GM23338 (cell line): Measurements from ENCODE around the gene VHLL. TPM values are rescaled to one million over a fixed set of nuclear protein-coding genes. Genes with fewer than 3 reads are reported as not detected.
A peak's percentile ranks its signal among the peaks of the same experiment; 100 is the strongest.

ENCODE experiments used
- ATAC-seq: fragments of 200-7000 bp; cut with Tn5 transposase; 3 replicates; pipeline ENCODE4 v1.9.1; 2020
- DNase-seq: peaks from one replicate; pipeline ENCODE4 v3.0.0-alpha.2; 2015; ENCODE audit warnings: low spot score
- H2AFZ ChIP-seq: fragments of 200-600 bp; sonication (generic); 2 replicates; pipeline ENCODE4 v1.8.0; 2016; ENCODE audit warnings: antibody characterized with exemption, mild to moderate bottlenecking, moderate library complexity
- H3F3A ChIP-seq: fragments of 200-600 bp; sonication (generic); replicated peaks from 2 replicates; pipeline ENCODE4 v1.8.0; 2017; ENCODE audit warnings: antibody characterized with exemption, mixed run types, low read depth
- H3K27ac ChIP-seq: fragments of 200-600 bp; sonication (generic); 2 replicates; pipeline ENCODE4 v1.6.1; 2016; ENCODE audit warnings: low read depth
- H3K27me3 ChIP-seq: fragments of 200-600 bp; sonication (generic); 2 replicates; pipeline ENCODE4 v1.8.0; 2016; ENCODE audit warnings: mild to moderate bottlenecking, mixed run types, moderate library complexity; ENCODE audit not compliant: insufficient read depth
- H3K36me3 ChIP-seq: fragments of 200-600 bp; sonication (generic); 2 replicates; pipeline ENCODE4 v1.8.0; 2016; ENCODE audit warnings: mild to moderate bottlenecking; ENCODE audit not compliant: insufficient read depth
- H3K4me1 ChIP-seq: fragments of 200-600 bp; sonication (generic); 2 replicates; pipeline ENCODE4 v1.8.0; 2016; ENCODE audit warnings: mild to moderate bottlenecking, moderate library complexity; ENCODE audit not compliant: insufficient read depth
- H3K4me2 ChIP-seq: fragments of 200-600 bp; sonication (generic); 2 replicates; pipeline ENCODE4 v1.7.1; 2017; ENCODE audit warnings: mixed run types
- H3K4me3 ChIP-seq: fragments of 200-600 bp; sonication (generic); 2 replicates; pipeline ENCODE4 v1.6.1; 2016; ENCODE audit warnings: mixed run types
- H3K79me2 ChIP-seq: fragments of 200-600 bp; sonication (generic); replicated peaks from 2 replicates; pipeline ENCODE4 v1.8.0; 2017; ENCODE audit warnings: mild to moderate bottlenecking; ENCODE audit not compliant: insufficient read depth
- H3K9me2 ChIP-seq: fragments of 200-600 bp; sonication (generic); 2 replicates; pipeline ENCODE4 v1.8.0; 2017; ENCODE audit not compliant: insufficient read depth
- H4K20me1 ChIP-seq: fragments of 200-600 bp; sonication (generic); replicated peaks from 2 replicates; pipeline ENCODE4 v1.8.0; 2017; ENCODE audit warnings: mild to moderate bottlenecking; ENCODE audit not compliant: insufficient read depth
- H3K27ac Mint-ChIP-seq: 2 replicates; pipeline ENCODE4 v1.8.0; 2020; ENCODE audit warnings: inconsistent platforms, mild to moderate bottlenecking, moderate library complexity, mixed read lengths
- H3K27me3 Mint-ChIP-seq: 3 replicates; pipeline ENCODE4 v1.8.0; 2022; ENCODE audit warnings: low read depth, mild to moderate bottlenecking, moderate library complexity, mixed read lengths, inconsistent platforms; ENCODE audit not compliant: insufficient read depth, poor library complexity
- H3K36me3 Mint-ChIP-seq: 3 replicates; pipeline ENCODE4 v1.8.0; 2021; ENCODE audit warnings: low read depth, mild to moderate bottlenecking, inconsistent platforms, moderate library complexity, mixed read lengths
- H3K4me1 Mint-ChIP-seq: 3 replicates; pipeline ENCODE4 v1.8.0; 2020; ENCODE audit warnings: mild to moderate bottlenecking, inconsistent platforms, mixed read lengths
- H3K4me3 Mint-ChIP-seq: 3 replicates; pipeline ENCODE4 v1.8.0; 2021; ENCODE audit warnings: moderate library complexity, mild to moderate bottlenecking, inconsistent platforms, mixed read lengths
- H3K9me3 Mint-ChIP-seq: 3 replicates; pipeline ENCODE4 v1.8.0; 2020; ENCODE audit warnings: moderate library complexity, mild to moderate bottlenecking, inconsistent platforms, mixed read lengths
- CREB1 ChIP-seq: fragments of 250-450 bp; sonication (Bioruptor Pico); IDR thresholded peaks from 2 replicates; pipeline ENCODE4 v1.5.0; 2020; ENCODE audit warnings: low read depth, mild to moderate bottlenecking, moderate library complexity
- EZH2 ChIP-seq: fragments of 200-600 bp; sonication (generic); IDR thresholded peaks from one replicate; pipeline ENCODE4 v1.8.0; 2017; ENCODE audit warnings: antibody characterized with exemption, mild to moderate bottlenecking, low read depth; ENCODE audit not compliant: unreplicated experiment
- EZH2phosphoT487 ChIP-seq: fragments of 200-600 bp; sonication (generic); IDR thresholded peaks from one replicate; pipeline ENCODE4 v1.8.1; 2018; ENCODE audit warnings: antibody characterized with exemption; ENCODE audit not compliant: unreplicated experiment
- NANOG ChIP-seq: IDR thresholded peaks from 2 replicates; pipeline ENCODE4 v1.6.1; 2016; ENCODE audit warnings: antibody characterized with exemption, borderline replicate concordance
- POLR2AphosphoS5 ChIP-seq: IDR thresholded peaks from 2 replicates; pipeline ENCODE4 v1.6.1; 2016; ENCODE audit warnings: antibody characterized with exemption, low read depth
- STAT1 ChIP-seq: IDR thresholded peaks from one replicate; pipeline ENCODE4 v1.6.1; 2016; ENCODE audit warnings: antibody characterized with exemption; ENCODE audit not compliant: unreplicated experiment
- ZNF114 ChIP-seq: fragments of 250-450 bp; sonication (Bioruptor Pico); IDR thresholded peaks from 2 replicates; pipeline ENCODE4 v1.5.0; 2020; ENCODE audit warnings: mild to moderate bottlenecking, moderate library complexity
- ZNF331 ChIP-seq: fragments of 250-450 bp; sonication (Bioruptor Pico); IDR thresholded peaks from 2 replicates; pipeline ENCODE4 v1.5.0; 2020; ENCODE audit warnings: low read depth, mild to moderate bottlenecking, moderate library complexity
- long read RNA-seq: library from polyadenylated mRNA; unstranded; transcript quantifications from one replicate; pipeline ENCODE4 v2.0.0, GENCODE V29; 2020; ENCODE audit not compliant: unreplicated experiment
- polyA plus RNA-seq: library from polyadenylated mRNA; unstranded; fragments of >200 nt; fragmentation: Nextera tagmentation; extraction: Ambion mirVana; gene quantifications from 2 replicates; pipeline ENCODE4 v1.2.1, GENCODE V29; 2016
- total RNA-seq: library from RNA; depleted of rRNA; stranded (reverse); fragments of >200 nt; shearing (Covaris generic); gene quantifications from 2 replicates; pipeline ENCODE4 v1.2.3, GENCODE V29; 2014; rRNA removed
- TF ChIP-seq, protein P1 (sequence below), 2 experiments: fragments of 200-600 bp in 1 of 2; sonication (generic) in 1 of 2; conservative IDR thresholded peaks; 2 replicates each; pipeline versions ENCODE4 v1.5.1 to v1.6.1; 2016 to 2017; ENCODE audit warnings: antibody characterized with exemption in 2 of 2, low read depth in 2 of 2, mild to moderate bottlenecking in 2 of 2, moderate library complexity in 1 of 2
- TF ChIP-seq, protein P2 (sequence below): IDR thresholded peaks from 2 replicates; pipeline ENCODE4 v1.6.1; 2016; ENCODE audit warnings: antibody characterized with exemption
- TF ChIP-seq, protein P3 (sequence below): fragments of 250-450 bp; sonication (Bioruptor Pico); IDR thresholded peaks from 2 replicates; pipeline ENCODE4 v1.5.0; 2020; ENCODE audit warnings: mild to moderate bottlenecking, moderate library complexity

Gene VHLL
- total RNA-seq (not detected in 2 replicates), polyA plus RNA-seq (not detected in 2 replicates)
- long read RNA-seq = 0 reads

DNA sequence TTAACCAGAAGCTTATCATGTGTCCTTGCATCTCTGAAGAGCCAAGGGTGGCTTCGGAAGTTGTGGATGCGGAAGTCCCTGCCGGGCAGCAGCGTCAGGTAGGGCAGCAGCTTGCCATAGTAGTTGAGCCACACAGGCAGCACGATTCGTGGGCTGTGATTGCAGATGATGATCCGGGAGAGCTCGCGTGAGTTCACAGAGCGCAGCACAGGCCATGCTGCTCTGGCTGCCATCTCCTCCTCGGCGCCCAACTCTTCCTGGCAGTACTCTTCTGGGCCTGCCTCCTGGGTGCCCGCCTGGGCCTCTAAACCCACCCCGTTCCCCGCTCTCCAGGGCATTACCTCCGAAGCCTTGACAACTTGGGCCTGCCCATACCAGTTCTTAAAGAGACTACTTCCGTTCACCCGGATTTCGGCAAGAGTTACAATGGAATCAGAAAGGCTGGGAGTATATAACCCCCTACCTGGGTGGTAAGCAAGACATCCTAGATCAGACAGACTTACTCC, at the start of gene VHLL:
VHLL (minus strand) TSS at position 456 of the 506 bp plus-strand sequence; CDS start at position 338, 118 bp downstream.
- H3K4me2 ChIP-seq = no peak within 1 kb of the TSS
- Mint-ChIP-seq H3K27ac (peak within 1 kb of the TSS; percentile 59; the same call in 1 of the 2 replicates), H3K4me1 (peaks cover 3% of the 10 kb centered on the region; the same call in 1 of the 3 replicates), H3K36me3 (peaks cover 3% of the 10 kb centered on the region; the same call in 1 of the 3 replicates), H3K4me3 (no peak within 1 kb of the TSS), H3K9me3 (no peaks in the 10 kb centered on the region), H3K27me3 (peaks cover 11% of the 10 kb centered on the region)
- peaks cover 11% of the 10 kb centered on the region; the same call in 1 of the 2 replicates for H3F3A ChIP-seq
- DNase-seq (no peak), ATAC-seq (no peak)
- H3K79me2 ChIP-seq = no peaks in the 10 kb centered on the region
- no peaks in the 10 kb centered on the region; the same call in 1 of the 2 replicates for H4K20me1 ChIP-seq
- H3K27ac ChIP-seq = no peak within 1 kb of the TSS
- TF ChIP-seq EZH2phosphoT487 (no peak), CREB1 (no peak), NANOG (no peak), POLR2AphosphoS5 (no peak), ZNF114 (CRISPR knock-in tag) (no peak), STAT1 (no peak), ZNF331 (CRISPR knock-in tag) (no peak), EZH2 (no peak)
- TF ChIP-seq, protein P1, sequence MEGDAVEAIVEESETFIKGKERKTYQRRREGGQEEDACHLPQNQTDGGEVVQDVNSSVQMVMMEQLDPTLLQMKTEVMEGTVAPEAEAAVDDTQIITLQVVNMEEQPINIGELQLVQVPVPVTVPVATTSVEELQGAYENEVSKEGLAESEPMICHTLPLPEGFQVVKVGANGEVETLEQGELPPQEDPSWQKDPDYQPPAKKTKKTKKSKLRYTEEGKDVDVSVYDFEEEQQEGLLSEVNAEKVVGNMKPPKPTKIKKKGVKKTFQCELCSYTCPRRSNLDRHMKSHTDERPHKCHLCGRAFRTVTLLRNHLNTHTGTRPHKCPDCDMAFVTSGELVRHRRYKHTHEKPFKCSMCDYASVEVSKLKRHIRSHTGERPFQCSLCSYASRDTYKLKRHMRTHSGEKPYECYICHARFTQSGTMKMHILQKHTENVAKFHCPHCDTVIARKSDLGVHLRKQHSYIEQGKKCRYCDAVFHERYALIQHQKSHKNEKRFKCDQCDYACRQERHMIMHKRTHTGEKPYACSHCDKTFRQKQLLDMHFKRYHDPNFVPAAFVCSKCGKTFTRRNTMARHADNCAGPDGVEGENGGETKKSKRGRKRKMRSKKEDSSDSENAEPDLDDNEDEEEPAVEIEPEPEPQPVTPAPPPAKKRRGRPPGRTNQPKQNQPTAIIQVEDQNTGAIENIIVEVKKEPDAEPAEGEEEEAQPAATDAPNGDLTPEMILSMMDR (conservative IDR thresholded peaks at IDR 0.05; ENCODE audit: low read depth in 2 of 2) = no peak
- TF ChIP-seq, protein P2, sequence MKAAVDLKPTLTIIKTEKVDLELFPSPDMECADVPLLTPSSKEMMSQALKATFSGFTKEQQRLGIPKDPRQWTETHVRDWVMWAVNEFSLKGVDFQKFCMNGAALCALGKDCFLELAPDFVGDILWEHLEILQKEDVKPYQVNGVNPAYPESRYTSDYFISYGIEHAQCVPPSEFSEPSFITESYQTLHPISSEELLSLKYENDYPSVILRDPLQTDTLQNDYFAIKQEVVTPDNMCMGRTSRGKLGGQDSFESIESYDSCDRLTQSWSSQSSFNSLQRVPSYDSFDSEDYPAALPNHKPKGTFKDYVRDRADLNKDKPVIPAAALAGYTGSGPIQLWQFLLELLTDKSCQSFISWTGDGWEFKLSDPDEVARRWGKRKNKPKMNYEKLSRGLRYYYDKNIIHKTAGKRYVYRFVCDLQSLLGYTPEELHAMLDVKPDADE = no peak
- TF ChIP-seq, protein P3, sequence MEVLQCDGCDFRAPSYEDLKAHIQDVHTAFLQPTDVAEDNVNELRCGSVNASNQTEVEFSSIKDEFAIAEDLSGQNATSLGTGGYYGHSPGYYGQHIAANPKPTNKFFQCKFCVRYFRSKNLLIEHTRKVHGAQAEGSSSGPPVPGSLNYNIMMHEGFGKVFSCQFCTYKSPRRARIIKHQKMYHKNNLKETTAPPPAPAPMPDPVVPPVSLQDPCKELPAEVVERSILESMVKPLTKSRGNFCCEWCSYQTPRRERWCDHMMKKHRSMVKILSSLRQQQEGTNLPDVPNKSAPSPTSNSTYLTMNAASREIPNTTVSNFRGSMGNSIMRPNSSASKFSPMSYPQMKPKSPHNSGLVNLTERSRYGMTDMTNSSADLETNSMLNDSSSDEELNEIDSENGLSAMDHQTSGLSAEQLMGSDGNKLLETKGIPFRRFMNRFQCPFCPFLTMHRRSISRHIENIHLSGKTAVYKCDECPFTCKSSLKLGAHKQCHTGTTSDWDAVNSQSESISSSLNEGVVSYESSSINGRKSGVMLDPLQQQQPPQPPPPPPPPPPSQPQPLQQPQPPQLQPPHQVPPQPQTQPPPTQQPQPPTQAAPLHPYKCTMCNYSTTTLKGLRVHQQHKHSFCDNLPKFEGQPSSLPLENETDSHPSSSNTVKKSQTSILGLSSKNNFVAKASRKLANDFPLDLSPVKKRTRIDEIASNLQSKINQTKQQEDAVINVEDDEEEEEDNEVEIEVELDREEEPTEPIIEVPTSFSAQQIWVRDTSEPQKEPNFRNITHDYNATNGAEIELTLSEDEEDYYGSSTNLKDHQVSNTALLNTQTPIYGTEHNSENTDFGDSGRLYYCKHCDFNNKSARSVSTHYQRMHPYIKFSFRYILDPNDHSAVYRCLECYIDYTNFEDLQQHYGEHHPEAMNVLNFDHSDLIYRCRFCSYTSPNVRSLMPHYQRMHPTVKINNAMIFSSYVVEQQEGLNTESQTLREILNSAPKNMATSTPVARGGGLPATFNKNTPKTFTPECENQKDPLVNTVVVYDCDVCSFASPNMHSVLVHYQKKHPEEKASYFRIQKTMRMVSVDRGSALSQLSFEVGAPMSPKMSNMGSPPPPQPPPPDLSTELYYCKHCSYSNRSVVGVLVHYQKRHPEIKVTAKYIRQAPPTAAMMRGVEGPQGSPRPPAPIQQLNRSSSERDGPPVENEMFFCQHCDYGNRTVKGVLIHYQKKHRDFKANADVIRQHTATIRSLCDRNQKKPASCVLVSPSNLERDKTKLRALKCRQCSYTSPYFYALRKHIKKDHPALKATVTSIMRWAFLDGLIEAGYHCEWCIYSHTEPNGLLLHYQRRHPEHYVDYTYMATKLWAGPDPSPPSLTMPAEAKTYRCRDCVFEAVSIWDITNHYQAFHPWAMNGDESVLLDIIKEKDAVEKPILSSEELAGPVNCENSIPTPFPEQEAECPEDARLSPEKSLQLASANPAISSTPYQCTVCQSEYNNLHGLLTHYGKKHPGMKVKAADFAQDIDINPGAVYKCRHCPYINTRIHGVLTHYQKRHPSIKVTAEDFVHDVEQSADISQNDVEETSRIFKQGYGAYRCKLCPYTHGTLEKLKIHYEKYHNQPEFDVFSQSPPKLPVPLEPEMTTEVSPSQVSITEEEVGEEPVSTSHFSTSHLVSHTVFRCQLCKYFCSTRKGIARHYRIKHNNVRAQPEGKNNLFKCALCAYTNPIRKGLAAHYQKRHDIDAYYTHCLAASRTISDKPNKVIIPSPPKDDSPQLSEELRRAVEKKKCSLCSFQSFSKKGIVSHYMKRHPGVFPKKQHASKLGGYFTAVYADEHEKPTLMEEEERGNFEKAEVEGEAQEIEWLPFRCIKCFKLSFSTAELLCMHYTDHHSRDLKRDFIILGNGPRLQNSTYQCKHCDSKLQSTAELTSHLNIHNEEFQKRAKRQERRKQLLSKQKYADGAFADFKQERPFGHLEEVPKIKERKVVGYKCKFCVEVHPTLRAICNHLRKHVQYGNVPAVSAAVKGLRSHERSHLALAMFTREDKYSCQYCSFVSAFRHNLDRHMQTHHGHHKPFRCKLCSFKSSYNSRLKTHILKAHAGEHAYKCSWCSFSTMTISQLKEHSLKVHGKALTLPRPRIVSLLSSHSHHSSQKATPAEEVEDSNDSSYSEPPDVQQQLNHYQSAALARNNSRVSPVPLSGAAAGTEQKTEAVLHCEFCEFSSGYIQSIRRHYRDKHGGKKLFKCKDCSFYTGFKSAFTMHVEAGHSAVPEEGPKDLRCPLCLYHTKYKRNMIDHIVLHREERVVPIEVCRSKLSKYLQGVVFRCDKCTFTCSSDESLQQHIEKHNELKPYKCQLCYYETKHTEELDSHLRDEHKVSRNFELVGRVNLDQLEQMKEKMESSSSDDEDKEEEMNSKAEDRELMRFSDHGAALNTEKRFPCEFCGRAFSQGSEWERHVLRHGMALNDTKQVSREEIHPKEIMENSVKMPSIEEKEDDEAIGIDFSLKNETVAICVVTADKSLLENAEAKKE = no peak
- no peaks in the 10 kb centered on the region for H3K4me1 ChIP-seq
- no peaks in the 10 kb centered on the region for H3K36me3 ChIP-seq
- H3K4me3 ChIP-seq = no peak within 1 kb of the TSS
- no peaks in the 10 kb centered on the region for H3K27me3 ChIP-seq
- no peak within 1 kb of the TSS for H2AFZ ChIP-seq
- no peaks in the 10 kb centered on the region for H3K9me2 ChIP-seq
